Eye (tissue), 1 donor: ENCODE data around the gene NSD2.
"Not testable (repeated sequence)": the region's sequence is repeated elsewhere in the genome, so short reads cannot be mapped to it uniquely, and the experiment has no call there.

Experiments
- DNase-seq: peaks from one replicate; pipeline ENCODE4 v3.0.0-alpha.2; 2015

The NSD2 gene

DNA sequence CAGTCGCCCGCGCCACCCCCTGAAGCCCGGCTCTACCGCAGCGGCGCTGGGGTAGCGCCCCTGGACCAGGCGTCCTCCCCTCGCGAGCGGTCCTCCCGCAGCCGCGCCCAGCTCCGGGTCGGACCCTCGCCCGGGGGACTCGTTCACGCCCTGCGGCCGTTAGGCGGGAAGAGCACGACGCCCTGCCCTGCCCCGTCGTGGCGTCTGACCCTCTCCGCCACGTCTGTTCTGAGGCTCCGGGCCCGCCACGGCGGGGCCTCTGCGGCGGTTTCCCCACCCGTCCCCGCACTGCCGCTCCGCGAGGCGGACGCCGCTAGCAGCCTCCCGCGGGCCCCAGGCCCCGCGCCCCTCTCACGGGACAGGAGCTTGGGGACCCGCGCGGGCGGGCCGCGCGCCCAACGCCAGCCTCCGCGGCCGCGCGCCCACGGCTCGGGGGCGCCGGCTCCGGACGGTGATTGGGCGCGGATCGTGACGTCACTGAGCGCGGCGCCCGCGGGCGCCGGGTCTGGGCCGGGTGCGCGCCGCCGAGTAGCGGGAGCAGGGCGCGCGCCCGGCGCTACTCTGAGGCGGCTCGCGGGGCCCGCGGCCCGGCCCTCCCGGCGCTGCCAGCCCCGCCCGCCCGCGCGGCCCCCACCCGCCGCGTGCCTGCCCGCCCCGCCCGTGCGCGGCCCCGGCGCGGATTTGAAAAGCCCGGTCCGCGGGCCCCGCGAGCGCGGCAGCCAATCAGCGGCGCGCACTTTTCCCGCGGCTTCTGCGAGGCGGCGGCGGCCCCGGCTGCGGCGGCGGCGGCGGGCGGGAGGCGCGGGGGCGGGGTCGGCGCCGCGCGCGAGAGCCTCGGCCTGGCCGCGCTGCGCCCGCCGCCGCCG, at the start of gene NSD2:
Gene NSD2 (plus strand): TSS at position 816 of the 866 bp plus-strand sequence. CDS start 29,262 bp downstream, outside the sequence.
- DNase-seq, result peak; percentile 97

- DNase-seq, result no peak
These were observed 49.3 kb upstream of the NSD2 start for GRCh38 chr4:1821679-1822567.

DNA sequence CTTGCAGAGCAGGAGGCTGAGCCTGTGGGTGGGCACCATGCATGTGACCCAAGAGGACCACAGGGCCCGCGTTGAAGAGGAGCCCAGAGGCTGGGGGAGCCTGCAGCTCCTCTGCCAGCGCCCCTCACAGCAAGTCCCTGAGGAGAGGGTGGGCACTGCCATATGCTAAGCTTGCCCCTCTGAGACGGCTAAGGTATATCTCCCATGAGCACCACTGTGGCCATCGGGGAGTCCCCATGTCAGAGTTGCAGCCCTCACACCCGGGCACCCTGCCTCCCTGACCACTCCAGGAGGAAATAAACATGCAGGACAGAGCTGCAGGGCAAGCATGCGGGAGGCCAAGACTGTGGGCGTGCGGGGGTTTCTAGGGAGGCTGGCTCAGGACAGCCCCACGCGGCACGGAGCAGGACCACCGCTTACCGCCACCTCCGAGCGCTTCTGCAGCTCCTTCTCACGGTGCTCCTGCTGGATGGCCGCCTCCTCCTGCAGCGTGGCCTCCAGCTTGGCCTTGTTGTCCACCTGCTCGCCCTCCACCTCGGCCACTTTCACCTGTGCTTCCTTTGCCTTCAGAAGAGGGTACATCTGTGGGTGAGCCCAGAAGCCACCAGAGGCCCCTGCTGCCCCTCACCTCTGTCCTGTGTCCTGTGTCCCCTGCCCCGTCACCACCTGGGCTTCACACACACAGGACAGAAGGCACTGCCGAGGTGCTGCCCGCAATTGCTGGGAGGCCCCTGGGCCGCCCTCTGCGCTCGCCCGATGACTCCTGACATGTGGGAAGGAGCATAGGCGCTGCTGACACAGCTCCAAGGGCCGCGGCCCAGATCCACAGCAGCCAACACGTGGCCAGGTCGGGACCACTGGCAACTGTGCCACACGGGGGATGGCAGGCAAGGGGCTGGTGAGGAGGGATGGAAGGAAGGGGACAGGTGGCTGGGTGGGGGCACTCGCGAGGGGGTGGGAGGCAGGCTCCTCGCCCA, 48.3 kb upstream of the NSD2 start:
- DNase-seq, result no peak

- no peak for DNase-seq
These were observed 47.7 kb upstream of the NSD2 start for GRCh38 chr4:1823545-1823932.

GRCh38 chr4:1824746-1825145, 46.4 kb upstream of the NSD2 start:
- DNase-seq, result no peak

DNA sequence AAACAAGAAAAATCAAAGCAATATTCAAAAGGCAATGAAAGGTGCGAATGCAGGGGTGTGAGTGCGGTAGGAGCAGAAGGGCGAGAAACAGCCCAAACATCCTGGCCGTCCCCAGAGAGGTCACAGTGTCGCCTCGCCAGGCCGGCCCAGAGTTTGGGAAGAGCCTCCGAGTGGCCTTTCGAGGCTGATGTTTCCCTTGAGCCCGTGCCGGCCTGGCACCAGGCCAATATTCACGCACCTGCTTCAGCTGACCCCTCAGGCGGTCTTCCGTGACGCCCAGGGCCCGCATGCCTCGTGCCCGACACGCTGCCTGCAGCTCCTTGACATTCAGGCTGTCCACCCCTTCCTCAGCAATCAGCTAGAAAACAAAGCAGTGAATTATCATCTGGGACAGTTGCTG, 45.9 kb upstream of the NSD2 start:
- no peak for DNase-seq

GRCh38 chr4:1826531-1827350, 44.5 kb upstream of the NSD2 start:
- no peak for DNase-seq

DNA sequence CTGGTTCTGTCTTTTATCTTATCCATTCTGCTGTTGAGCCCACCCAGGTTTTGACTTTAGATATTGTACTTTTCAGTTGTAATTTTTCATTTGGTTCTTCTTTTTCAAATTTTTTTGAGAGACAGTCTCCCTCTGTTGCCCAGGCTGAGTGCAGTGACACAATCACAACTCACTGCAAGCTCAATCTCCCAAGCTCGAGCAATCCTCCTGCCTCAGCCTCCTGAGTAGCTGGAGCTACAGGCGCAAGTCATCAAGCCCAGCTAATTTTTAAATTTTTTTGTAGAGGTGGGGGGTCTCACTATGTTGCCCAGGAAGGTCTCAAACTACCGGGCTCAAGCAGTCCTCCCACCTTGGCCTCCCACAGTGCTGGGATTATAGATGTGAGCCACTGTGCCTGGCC, 41.0 kb upstream of the NSD2 start:
- no peak for DNase-seq

DNA sequence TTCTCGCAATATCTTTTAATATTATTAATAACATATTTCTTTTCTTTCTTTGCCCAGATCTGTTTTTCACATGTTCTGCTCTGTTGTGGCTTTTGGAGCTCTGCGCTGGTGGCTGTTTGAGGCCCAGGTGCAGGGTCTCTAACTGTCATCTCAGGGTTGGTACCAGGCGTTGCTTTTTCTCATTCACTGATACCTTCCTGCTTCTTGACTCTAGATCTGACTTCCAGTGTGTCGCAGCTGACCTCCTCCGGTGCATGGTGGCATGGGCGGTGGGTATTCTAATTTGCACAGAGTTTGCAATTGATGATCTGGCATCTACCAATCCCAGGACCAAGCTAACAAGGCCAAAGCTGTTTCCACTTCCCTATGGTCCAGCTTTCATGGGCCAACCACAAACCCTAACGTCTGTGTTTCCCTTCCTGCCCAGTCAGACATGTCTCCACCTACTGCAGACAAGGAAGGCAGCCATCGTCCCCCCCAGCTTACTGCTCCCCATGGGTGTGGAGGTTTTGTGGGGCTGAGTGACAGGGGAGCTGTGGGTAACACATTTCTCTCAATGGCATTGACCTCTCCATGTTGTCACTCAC, 40.5 kb upstream of the NSD2 start:
- DNase-seq, result no peak

- DNase-seq, result no peak
These were observed 39.9 kb upstream of the NSD2 start for GRCh38 chr4:1831331-1831730.

DNA sequence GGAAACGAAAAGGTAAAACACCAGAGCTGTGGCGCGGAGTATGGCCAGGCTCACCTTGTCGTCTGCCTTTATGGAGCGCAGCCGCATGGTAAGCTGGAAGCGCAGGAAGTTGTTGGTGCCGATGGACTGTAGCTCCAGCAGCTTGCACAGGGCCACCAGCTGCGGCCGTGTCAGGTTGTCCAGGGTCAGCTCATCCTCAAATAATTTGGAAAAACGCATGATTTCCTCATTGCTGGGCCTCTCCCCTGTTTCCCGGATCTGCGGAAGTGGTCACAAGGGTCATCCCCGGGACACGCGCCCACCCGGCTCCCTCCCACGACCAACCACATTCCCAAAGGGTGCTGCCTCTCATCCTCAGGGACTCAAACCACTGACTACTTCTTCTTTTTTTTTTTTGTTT, 38.5 kb upstream of the NSD2 start:
- no peak for DNase-seq

- no peak for DNase-seq
These were observed 37.7 kb upstream of the NSD2 start for GRCh38 chr4:1833307-1834046.

DNA sequence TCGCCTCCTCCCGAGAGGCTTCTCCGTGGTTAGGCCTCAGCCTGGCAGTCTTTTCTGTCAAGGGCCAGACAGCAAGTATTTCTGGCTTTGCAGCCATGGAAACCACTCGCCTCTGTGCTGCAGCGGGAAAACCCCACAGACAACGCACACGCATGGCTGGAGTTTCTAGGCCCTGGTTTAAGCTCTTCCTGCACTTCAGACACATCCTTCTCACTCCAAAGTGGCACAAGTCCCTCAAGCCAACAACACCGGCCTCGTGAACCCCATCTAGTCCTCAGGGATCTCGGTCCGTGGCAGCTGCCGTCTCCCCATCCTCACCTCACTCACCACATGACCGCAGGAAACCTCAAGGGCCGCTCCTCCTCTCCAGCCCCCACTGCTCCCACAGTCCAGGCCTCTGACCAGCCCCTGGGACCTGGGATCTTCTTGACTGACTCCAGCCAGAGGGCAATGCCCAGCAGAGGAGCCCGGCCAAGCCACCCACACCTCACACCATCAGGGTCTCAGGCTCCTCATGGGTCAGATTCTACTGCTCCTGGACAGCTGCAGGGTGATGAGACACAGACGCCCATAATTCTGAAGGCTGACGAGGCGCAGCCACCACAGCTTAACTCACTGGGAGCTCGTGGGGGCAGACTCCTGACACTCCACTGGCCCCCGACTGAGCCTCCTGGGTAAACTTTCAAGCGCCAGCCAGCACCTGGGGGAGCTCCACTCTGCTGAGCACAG, 37.0 kb upstream of the NSD2 start:
- no peak for DNase-seq

DNA sequence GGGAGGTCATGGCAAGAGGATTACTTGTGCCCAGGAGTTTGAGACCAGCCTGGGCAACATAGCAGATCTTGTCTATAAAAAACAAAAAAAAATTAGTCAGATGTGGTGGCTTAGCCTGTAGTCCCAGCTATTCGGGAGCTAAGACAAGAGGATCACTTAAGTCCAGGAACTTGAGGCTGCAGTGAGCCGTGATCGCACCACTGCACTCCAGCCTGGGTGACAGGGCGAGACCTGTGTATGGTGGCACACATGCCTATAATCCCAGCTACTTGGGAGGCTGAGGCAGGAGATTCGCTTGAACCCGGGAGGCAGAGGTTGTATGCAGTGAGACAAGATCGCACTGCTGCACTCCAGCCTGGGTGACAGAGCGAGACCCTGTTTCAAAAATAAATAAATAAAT, 35.4 kb upstream of the NSD2 start:
- not testable (repeated sequence) for DNase-seq

DNA sequence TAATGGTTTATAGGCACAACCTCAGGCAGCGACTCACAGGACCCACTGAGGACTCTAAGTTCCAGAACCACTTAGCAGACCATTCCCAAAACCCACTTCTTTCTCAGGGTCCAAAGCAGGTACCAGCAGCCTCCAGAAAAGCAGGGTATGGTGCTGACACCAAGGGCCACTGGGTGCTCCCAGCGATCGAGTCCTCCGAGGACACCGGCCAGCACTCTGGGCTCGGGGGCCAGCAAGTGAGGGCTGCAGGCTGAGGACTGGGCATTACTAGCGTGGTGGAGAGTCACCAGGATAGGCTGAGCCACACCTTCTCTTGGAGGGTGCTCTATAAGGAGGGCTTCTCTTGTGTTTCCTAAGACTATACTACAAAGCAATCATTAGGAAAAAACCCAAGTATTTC, 34.5 kb upstream of the NSD2 start:
- DNase-seq, result no peak

GRCh38 chr4:1837069-1837468, 34.1 kb upstream of the NSD2 start:
- no peak for DNase-seq

DNA sequence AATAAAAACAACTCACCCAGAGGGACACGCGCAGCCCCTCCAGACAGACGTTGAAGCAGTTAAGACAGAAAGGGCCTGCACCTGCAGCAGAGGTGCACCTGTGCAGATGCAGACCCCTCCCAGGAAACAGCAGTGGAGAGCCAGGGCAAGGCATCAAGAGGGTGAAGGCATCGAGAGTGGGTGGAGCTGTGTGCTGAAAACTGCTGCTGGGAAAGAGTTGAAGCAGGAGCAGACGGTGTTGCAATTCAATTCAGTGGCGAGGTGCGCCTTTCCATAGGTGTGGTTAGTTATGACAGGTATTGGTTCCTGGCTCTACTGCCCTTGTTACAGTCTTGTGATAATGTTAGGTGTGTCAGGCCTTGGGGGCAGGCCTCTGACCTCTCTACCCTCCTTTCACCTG, 31.9 kb upstream of the NSD2 start:
- no peak for DNase-seq

- DNase-seq, result no peak
These were observed 29.8 kb upstream of the NSD2 start for GRCh38 chr4:1841201-1841886.

DNA sequence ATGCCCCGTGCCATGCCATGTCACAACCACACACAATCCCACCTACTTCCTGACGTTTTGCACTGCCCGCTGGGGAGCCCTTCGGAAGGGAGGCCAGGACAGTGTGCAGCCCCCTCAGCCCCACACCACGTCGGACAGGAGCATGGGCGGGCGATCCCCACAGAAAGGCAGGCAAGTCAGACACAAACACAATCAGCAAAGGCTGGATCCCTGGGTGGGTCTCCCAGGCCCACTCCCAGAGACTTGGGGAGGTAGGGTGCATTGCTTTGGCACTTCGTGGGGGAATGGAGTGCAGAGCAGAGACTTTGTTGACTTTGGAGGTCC, 29.3 kb upstream of the NSD2 start:
- no peak for DNase-seq
